Measurements from ENCODE around the gene AGBL5.

Gene AGBL5

DNA sequence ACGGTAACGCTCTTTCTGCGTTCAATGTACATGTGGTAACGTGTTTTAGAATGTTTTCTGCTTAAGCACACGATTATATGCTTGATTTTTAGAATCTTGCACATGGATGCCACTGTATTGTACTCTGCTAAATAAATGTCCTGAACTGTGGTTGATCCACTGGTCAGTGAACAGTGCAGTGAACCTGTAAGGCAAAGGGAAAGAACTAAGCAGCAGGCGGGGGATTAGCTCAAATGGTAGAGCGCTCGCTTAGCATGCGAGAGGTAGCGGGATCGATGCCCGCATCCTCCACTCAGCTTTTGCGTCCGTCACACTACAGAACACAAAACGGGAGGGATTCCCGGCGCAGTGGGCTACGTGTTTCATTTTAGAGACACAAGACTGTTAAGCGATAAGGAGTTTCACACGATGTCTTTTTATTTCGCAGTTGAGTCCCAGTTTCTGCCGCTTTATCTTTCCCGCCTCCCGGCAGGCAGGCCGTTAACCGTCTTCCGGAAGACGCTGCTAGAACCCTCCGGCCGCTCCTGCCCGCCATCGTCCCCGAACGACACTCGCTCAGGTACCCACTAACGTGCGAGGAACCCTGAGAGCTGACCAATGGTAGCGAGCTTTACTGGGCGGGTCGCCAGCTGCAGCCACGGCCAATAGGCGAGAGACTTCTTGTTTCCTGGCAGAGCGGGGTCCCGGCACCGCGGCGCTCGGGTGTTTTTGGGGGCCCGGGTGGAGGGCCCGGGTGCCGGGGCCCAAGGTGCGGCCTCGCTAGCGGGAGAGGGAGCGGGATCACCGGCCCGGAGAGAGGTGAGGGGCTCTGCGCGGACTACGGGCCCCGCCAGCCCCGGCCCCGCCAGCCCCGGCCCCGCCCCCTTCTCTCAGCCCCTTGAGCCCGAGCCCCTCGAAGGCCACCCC, at the start of gene AGBL5:
TSS of gene AGBL5 (plus strand) at position 673 of the 906 bp plus-strand sequence. CDS start 1,291 bp downstream, outside the sequence.
- peak; percentile 97 for DNase-seq

DNA sequence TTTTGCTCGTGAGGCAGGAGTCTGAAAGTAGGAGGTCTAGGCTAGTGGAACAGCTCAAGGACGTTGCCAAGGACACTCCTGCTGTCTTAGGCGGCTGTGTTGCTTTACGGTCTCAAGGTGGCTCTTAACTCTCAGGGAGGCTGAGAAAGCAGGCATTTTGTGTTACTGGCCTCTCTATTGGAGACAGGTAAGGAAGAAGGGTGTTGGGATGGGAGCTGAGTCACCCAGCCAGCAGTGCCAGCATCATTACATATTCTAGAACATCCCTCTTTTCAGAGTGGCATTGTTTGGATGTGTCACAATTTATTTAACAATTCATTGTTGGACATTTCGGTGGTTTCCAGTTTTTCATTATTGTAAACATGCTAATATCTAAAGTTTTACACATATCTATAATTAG, 49.5 kb upstream of the AGBL5 start:
- no peak for DNase-seq

DNA sequence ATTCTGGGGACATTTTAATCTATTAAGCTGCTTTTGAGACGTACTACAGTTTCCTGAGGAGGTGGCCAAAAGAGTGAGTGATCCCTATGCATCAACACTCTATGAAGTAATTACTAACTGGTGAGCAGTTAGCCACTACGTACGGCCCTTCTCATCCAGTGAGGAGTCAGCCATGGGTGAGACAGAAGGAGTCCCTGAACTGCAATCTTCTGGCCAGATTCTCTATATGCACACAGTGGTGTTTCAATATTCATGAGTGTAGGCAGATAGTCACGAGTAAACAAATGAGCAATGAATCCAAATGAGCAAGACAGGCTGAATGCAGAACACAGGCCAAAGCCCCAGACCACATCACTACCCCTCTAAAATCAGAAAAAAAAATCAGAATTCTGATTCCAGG, 48.5 kb upstream of the AGBL5 start:
- no peak for DNase-seq

DNA sequence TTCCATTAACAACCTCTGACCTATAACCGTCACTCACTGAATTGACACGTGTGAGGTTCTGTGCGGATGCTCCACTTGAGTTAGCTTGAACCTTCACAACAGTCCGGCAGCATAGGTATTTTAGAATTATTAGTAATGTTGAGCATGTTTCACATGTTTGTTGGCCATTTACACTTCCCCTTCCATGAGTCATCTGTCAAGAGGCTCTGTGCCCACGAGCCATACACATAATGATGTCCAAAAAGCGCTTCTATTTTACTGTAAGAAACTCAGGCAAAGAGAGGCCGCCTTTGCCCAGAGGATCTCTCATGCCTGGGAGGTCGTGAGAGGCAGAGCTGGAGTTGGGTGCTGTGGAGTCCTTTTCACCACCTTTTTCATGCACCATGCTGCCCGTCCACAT, 47.6 kb upstream of the AGBL5 start:
- DNase-seq: no peak

DNA sequence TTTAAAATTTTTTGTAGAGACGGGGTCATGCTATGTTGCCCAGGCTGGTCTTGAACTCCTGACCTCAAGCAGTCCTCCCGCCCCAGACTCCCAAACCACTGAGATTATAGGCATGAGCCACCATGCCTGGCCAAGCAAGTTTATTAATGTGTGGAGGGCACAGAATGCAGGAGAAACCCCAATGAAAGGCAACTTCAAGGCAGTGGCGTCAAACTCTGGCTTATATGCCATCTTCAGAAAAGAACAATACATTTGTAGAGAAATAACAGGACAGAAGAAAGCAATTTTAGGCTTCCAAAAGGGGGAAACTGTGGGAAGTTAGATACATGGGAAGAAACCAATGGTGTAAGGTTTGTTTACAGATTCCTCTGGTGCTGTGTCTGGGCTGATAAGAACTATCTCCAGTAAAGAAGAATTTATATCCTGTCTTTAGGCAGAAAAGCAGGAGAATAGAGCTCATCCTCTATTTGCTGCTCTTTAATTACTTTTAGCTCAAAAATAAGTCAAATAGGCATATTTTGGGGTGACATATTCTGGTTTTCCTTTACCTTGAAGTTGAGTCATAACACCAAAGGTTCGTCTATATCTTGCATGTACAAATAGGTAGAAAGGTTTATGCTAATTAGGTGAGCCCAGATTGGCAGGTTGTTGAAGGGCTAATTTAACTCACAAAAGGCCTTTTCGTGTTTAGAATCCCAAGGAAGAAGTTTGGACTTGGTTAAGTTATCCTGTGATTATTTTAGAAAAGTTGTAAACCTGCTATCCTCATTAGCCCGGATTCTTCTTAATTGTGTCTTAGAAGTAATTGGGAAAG, 44.7 kb upstream of the AGBL5 start:
- no peak for DNase-seq

GRCh38 chr2:27007416-27008374, 43.8 kb upstream of the AGBL5 start:
- DNase-seq: no peak

DNA sequence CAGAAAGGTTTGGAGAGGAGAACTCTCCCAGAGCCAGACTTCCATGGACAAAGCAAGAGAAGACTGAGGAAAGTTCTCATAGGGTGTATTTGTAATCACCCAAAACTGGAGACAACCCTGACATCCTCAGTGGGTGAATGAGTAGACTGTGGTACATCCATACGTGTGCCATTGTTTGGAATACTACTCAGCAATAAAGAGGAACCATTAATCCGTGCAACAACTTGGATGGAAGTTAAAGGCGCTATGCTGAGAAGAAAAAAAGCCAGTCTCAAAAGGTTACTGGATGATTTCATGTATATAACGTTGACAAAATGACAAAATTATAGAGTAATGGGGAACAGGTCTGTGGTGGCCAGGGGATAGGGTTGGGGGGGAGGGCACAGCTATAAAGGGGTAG, 42.8 kb upstream of the AGBL5 start:
- no peak for DNase-seq

- no peak for DNase-seq
Measured at GRCh38 chr2:27009083-27009482, 42.4 kb upstream of the AGBL5 start.

DNA sequence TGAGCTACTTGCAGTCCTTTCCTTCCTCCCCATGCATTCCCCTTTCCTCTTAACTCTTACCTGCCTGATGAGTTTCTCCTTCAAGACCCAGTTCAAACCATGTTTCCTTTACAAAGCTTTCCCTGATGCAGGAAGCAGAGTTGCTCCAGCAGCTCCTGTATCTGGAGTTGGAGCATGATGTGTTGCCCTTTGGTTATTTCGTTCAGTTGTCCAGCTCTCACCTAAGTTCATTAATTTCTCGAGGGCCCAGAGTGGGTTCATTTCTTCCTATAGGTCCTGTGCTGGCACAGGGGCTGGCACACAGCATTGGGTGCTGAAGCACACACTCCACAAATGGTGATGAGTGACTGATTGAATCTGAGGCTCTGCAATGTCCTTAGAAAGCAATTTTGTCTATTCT, 41.8 kb upstream of the AGBL5 start:
- DNase-seq: no peak

DNA sequence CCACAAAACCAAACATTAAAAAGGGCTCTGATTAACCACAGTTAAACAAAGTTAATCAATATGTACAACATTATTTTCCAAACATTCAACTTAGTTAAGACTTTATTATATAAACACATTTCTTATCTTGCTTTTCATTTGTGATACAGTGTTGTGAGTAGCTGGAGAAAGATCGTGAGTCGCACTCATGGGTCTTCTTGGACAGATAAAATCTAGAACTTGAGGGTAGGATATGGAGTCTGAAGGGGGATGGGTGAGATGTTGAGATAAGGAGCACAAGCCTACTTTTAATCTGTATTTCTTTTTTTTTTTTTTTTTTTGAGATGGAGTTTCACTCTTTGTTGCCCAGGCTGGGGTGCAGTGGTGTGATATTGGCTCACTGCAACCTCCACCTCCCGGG, 41.3 kb upstream of the AGBL5 start:
- no peak for DNase-seq

GRCh38 chr2:27013738-27014137, 37.7 kb upstream of the AGBL5 start:
- DNase-seq: no peak

DNA sequence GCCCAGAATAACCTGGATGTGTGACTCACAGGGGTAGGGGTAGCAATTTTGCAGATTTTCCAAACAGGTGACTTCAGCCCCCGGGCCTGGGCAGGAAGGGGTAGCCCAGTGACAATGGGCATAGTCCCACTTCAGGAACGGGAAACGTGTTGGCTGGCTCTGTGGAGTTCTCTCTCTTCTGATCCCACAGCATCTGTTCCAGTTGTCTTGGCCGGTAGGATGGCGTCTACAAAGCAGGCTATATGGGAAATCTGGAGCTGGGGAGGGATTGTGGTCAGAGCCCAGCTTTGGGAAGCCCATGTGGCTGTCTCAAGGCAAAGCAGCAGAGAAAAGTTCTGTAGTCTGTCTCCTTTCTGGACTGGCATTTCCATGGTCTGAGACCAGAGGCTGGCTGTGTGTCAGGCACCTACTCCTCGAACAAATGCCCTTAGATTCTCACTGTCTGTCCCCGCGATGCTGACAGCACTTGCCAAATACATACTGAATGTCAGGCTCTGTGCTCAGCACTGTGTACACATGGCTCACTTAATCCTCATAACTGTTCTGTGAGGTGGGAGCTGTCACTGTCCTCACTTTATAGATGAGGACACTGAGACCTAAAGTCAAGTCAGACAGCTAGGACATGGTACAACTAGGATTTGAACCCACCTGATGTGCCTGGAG, 36.6 kb upstream of the AGBL5 start:
- DNase-seq: no peak

DNA sequence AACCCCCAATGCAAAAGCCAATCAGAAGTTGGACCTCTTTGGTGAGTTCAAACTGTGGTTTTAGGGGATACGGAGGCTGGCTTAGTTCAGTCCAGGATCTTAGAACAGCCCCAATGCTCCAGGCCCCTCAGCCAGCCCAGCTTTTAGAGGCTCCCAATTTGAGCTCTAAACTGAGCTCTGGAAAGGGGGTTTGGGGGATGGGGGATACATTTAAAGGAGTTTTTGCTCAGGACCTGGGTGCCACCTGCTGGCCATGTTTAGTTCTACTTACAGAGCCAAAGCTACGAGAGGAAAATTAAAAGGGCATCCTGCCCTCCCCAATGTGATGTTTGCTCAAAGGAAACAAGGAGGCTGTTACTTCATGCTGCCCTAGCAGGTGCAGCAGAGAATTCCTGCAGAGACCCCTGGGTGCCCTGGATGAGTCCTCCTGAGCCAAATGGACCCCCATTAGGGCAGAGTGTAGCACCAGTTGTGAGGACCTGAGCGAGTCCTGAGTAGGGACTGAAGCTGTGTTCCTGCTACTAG, 34.6 kb upstream of the AGBL5 start:
- DNase-seq: no peak

DNA sequence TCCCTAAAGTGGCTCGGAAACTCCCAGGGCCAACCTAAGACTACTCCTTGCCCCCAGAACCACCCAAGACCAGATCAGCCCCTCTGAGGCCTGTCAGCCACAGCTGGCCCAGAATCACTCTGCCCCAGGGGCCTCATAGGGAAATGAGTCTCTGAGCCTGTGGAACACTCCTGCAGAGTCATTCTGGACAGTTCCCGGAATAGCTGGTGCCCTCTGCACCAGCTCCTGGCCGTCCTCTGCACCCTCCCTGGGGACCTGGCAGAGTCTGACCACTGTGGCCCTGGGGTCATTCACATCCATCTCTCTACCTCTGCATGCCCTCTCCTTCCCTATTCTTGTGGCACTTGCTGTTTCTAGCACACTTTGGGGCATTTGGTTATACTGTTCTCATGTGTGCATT, 33.3 kb upstream of the AGBL5 start:
- no peak for DNase-seq

- DNase-seq: no peak
Measured at GRCh38 chr2:27019459-27019858, 32.0 kb upstream of the AGBL5 start.

DNA sequence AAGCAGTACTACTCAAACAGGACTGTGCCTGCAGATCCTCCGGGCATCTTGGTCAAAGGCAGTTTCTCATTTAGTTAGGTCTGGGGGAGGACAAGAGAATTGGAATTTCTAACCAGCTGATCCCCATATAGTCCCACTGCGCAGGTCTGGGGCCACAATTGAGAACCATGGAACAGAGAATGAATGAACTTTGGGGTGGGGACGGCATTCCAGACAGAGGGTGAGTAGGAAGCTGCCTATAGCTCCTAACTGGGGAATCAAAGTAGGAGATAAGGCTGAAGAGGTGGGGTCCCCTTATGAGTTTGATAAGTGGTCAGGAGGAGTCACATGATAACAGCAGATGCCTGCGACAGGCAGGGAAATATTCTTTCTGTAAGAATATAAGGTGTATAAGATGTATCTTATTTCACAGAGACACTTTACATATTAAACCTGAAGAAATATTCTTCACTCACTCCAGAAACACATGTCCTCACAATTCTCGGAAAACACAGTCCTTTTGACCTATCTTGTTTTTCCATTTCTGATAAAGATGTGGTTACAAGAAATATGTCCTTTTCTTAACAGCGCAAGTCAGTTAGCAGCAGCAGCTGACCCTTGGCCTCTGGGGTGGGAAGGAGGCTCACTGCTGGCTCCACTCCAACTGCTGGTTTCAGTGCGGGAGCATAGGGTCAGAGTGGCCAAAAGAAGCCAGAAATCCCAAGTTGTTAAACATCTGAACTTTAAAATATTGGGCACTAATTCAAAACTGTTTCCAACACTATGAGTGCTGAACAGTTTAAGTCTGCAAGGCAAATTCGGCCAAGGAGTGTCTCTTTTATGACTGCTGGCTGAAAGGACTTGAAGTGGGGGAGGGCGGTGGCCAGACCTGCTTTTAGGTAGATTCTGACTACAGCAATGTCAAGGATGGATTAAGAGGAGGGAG, 31.3 kb upstream of the AGBL5 start:
- no peak for DNase-seq

DNA sequence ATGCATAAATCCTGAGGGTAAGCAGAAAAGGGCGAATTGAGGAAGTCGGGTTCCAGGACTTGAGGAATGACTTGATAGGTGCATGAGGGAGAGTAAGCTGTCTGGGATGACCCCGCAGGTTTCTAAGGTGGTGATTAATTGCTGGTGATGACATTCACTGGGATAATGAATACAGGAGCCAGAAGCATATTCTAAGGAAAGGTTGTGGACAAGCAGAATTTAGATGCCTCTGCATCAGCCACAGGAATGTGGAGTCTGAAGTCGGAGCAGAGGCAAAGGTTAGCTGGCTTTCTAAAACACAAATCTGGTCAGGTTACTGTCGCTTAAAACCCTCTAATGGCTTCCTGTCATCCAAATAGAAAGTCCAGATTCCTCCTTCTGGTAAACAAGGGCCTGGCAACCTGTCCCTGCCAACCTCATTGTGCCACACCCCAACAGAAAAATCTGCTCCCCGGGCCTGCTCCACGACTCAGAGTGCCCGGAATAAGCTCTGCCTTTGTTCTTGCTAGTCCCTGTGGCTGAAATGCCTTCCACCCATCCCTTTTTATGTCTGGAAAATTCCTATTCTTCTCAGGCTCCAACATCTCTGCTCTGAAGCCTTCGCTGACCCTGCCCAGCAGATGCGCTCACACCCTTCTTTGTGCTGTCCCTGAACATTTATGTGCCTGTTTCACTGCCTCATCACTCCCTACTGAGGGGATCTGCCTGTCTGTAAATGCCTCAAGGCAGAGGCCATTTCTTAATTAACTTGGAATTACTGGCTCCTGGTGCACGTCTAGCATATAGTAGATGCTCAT, 30.0 kb upstream of the AGBL5 start:
- no peak for DNase-seq

DNA sequence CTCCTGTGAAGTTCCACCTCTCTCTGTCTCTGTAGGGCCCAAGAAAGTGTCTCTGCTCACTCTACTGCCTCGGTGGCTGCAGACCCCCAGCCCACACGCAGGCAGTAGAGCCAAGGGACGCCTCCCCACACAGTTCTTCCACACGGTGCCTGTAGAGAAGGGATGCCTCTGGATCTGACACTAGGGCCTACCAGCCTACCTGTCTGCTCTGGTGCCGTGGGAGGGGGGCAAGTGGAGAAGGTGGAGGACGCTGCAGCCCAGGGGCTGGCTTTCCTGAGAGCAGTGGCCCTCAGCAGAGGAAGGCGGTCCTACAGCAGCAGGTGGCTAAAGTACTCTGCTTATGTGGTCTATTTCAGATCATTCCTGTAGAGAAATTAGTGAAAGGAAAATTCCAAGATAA, 27.7 kb upstream of the AGBL5 start:
- no peak for DNase-seq

DNA sequence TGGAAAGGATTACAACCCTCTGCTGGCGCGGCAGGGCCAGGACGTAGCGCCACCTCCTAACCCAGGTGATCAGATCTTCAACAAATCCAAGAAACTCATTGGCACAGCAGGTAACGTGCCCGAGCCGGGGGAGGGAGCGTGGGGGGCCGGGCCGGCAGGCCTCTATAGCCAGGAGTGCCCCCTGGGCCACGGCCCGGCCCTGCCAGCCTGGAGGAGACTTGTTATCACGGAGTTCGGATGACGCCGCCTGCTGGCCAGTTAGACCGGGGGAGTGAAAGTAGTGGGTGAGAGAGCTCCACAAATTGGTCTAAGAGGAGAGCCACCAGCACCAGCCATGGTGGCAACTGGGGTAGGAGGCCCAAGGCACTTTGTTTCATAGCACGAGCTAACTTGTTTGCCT, 27.3 kb upstream of the AGBL5 start:
- DNase-seq: no peak

GRCh38 chr2:27024812-27025211, 26.7 kb upstream of the AGBL5 start:
- DNase-seq: no peak

Data from CD4-positive, alpha-beta T cell treated with Interleukin-15 for 1 hour (primary cell).